GM21528 (cell line): ENCODE measurements around the gene CHRNA4.
"Not testable (repeated sequence)": the region's sequence is repeated elsewhere in the genome, so short reads cannot be mapped to it uniquely, and the experiment has no call there.

Experiments used
- ATAC-seq: cut with Tn5 transposase; IDR thresholded peaks from one replicate; pipeline ENCODE4 v1.9.1; 2021; ENCODE audit warnings: mild to moderate bottlenecking, moderate library complexity; ENCODE audit not compliant: unreplicated experiment, low FRiP score

Gene CHRNA4

GRCh38 chr20:63351811-63352591 lies 9.1 kb downstream of the CHRNA4 start:
- no peak for ATAC-seq

DNA sequence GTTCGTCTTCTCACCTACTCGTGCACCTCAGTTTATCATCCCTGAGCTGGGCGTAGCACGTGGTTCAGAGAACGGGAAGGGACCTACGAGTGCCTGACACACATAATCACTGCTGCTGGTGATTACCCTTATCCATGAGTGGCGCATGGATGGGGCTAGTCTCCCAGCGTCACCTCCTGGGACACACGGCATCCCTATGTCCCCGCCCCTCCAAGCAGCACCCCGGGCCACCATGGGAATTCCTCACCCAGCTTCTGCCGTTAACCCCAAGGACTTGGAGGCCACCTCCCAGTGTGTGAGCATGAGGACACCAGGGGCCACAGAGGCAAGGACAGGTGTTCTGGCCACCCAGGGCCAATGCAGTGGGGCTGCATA lies 9.8 kb downstream of the CHRNA4 start:
- no peak for ATAC-seq

DNA sequence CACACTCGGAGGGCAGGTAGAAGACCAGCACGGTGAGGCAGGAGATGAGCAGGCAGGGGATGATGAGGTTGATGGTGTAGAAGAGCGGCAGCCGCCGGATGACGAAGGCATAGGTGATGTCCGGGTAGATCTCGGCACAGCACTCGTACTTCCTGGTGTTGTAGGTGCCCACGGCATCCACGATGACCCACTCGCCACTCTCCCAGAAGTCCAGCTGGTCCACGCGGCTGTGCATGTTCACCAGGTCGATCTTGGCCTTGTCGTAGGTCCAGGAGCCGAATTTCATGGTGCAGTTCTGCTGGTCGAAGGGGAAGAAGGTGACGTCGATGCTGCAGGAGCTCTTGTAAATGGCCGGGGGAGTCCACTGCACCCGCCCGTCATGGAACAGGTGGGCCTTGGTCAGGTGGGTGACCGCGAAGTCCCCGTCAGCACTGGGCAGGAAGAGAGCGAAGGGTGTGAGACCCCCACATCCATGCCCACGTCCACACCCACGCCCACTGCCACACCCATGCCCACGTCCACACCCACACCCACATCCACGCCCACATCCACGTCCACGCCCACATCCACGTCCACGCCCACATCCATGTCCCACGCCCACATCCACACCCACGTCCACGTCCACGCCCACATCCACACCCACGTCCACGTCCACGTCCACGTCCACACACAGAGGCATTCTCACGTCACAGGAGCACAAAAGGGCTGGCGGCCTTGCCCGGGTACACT lies 10.4 kb downstream of the CHRNA4 start:
- no peak for ATAC-seq

- no peak for ATAC-seq
These were observed 11.0 kb downstream of the CHRNA4 start for GRCh38 chr20:63350196-63350595.

DNA sequence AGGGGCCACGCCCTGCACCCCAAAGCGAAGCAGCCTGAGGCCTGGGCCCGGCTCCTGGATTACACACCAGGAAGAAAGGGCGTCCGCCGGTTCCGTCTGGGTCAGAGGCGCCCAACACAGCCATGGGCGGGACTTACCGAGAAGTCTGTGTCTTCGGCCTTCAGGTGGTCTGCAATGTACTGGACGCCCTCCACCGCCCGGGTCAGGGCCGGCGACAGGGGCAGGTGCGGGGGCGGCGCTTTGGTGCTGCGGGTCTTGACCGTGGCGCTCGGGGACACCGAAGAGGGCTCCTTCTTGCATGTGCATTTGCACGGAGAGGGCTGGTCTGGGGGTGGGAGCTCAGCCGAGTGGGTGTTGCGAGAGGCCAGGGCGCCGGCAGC lies 11.6 kb downstream of the CHRNA4 start:
- ATAC-seq: no peak

DNA sequence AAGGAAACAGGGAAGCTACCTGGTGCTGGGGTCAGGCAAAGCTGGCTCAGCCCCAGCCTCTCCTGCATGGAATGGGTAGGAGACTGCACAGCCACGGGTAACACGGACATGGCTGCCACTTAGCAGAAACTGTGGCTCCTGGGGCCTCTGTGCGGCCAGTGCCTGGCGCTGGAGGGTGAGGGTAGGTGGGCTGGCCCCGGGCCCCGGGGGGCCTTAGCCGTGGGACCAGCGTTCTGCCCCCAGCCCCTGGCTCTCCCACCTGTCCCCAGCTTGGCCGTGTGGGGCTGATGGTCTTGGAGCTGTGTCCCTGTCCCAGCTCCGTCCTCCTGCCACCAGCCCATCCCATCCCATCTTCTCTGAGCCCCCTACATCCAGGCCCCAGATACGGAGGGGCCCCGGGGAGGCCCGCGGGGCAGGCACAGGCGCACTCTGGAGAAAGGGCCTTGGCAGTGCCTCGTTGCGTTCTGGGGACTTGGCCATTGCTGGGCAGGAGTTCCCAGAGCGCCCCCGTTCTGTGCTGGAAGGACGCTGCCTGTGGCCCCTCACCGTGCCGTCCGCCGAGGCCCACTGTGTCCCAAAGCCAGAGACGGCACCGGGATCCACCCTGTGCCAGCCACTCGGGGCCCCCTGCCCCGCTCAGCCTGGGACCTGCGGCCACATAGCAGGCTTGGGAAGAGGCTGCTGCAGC lies 12.2 kb downstream of the CHRNA4 start:
- no peak for ATAC-seq

DNA sequence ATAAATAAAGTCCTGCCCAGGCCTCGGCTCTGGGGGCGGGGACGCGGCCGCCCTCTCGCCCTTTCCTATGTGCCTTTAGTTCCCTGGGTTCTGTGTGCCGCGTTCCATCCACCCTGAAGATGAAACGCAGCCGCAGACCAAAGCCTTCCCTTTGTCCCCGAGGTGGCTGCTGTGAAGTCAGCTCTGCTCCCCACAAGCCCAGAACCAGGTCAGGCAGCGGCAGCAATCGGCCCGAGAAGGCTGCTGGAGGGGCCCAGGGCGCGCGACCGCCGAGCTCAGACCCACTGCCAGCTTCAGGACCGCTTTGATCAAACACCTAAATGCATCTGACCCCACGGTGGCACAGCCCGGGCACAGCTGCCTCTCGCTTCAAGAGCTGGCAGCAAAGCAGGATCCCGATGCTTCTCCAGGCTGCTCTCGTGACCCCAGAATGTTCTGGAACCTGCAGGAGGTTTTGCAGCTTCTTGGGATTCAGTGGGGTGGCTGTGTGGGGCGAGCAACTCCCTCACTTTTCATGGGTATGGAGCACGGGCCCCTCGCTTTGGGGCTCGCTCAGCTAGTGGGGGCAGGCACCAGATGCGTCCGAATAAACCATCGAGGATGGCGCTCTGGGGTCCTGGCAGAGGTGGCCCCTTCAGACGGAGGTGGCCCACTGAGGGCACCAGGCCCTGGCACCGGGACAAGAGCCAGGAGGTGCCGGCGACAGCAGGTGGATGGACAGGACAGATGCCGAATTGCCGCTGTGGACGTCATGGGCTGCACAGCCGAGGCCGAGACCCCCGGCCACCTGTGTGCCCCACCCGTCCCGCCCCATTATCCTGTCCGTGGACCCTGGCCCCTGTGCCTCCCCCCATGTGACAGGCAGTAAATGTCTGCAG lies 13.0 kb downstream of the CHRNA4 start:
- ATAC-seq: no peak

DNA sequence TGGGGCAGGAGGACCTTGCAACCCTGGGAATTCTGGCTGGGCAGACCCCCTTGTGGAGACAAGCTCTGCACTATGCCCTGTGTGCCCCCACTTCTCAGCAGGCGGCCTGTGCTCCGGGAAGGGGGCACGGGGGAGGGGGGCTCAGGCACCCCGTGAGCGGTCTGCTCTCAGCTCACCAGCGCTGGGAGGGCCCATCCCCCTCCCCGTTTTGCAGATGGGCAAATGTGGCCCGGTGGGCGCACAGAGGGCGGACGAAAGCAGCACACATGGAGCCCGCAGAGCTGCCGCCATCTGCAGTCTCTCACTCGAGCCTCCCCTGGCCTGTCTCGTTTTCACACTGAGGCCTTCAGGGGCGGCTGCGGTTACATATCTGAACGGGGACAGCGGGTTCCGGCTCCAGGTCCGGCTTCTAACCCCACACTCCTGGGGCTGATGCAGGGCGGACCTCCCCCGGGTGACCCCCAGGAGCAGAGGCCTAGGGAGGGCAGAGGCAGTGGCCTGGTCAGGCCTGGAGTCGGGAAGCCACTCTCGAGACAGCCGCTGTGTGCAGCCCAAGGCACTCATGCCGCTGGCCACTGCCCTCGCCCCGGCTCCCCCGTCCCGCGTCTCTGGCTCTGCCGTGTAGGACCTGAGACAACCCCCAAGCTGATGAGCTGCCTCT lies 13.9 kb downstream of the CHRNA4 start:
- ATAC-seq: no peak

GRCh38 chr20:63346131-63347080 lies 14.7 kb downstream of the CHRNA4 start:
- ATAC-seq: no peak

DNA sequence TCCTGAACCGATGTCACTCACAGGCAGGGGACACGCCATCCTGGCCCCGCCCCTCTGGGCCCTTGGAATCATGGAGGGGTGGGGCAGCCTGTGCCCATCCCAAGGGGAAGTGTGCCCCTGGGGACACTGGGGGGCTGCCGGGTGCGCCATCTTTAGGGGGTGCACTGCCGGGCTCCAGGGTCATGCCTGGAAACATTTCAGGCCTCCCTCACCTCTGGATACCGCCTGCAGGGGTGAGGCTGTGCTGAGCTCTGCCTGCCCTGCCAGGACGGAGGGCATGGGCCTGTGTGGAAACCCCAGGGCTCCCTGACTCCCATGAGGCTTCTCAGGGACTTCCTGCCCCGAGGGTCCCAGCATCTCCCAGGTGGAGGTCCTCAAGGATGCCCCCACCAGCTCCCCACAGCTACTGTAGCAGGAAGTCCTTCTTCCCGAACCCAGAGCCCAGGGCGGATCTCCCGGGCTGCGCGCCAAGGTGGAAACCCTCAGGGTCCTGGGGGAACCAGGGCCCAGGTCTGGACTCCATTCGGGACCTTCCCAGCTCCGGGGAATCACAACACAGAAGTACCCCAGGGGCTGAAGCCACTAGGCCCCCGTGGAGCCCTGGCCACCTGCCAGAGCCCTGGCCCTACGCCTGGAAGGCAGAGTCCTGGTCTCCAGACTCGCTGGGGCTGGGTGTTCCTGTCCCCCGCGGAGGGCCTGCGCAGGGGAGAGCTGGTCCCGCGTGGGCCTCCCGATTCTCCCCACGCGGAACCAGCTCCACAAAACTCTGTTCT lies 15.6 kb downstream of the CHRNA4 start:
- ATAC-seq: no peak

DNA sequence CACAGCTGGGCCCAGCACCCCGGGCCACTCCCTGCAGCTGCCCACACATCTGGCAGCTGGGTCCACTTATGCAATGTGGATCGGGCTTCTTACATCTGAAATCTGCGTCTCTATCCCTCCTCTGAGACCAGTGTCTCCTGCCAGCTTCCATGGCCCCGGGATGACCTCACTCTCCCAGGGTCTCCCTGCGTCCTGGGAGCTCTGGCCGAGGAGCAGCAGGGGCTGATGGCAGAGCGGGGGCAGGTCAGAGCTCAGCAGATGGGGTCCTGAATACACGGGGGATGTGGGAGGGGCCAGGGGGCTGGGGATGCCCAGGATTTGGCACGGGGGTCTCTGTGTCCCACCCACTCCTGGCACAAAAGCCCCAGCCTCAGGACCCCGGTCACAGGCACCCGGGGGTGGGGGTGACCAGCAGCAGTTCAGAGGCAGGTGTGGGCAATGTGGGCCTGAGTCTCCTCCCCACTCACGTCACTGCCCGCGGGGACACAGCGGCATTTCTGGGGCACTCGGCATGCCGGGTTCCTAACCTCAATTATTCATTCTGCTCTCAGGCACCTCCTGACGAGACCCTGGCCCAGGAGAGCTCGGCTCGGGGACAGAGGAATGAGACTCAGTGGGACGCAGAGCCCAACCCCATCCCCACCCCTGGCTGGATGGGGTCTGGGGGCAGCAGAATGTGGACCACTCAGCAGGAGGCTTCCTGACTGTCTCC lies 16.4 kb downstream of the CHRNA4 start:
- ATAC-seq: no peak

- ATAC-seq: no peak
These were observed 17.4 kb downstream of the CHRNA4 start for GRCh38 chr20:63343460-63344445.

DNA sequence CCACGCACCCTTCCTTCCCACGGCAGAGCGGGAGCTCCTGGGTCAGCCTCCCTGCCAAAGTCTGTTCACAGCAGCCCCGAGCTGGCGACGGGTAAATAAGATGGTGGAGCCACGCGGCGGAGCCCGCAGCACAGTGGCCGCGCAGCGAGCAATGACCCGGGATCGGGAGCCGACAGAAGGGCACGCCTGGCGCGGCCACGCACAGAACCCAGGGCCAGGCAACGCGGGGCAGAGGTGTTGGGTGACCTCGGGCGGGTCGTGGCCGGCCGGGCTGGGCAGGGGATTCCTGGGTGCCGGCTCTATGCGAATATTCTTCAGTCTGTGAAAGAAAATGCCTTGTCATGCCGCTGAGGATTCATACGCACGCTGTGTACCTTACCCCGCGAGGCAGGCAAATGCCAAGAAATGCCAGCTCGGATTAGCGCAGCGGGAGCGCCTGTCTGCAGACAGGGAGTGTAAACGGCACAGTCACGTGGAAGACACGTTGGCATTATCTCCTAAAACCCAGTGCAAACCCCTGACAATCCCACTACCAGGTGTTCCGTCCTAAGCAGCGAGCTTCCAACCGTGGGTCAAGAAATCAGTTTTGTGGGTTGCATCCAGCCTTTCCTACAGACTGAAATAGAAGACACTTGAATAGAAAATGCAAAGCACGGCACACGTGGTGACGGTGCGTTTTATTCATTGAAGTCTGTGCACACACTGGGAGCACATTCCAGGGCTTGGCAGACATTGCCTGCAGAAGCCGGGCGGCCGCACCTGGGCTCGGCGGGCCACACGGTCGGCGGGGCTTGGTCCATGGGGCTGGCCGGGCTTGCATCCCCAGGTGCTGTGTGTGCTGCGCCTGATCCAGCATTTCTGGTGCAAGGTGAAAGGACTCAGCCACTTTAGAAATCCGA lies 18.3 kb downstream of the CHRNA4 start:
- ATAC-seq: no peak

- ATAC-seq: not testable (repeated sequence)
These were observed 20.9 kb downstream of the CHRNA4 start for GRCh38 chr20:63340158-63340688.
